WTC11 (cell line): ENCODE data around the gene CAMK2A.

Experiments used
- ATF2 ChIP-seq: sonication (generic); formaldehyde crosslinking; IDR thresholded peaks from 2 replicates; pipeline ENCODE4 v1.8.1; 2022; ENCODE audit warnings: low read depth, missing genetic modification reagents, borderline replicate concordance
- CREB1 ChIP-seq: sonication (generic); formaldehyde crosslinking; IDR thresholded peaks from 2 replicates; pipeline ENCODE4 v1.8.0; 2023; ENCODE audit warnings: mild to moderate bottlenecking, missing genetic modification reagents
- CTCF ChIP-seq: fragments of 200-600 bp; IDR thresholded peaks from 2 replicates; pipeline ENCODE4 v1.8.0; 2022; ENCODE audit warnings: antibody characterized with exemption
- ESRRA ChIP-seq: sonication (generic); formaldehyde crosslinking; IDR thresholded peaks from 2 replicates; pipeline ENCODE4 v1.8.1; 2022; ENCODE audit warnings: mild to moderate bottlenecking, missing genetic modification reagents, borderline replicate concordance
- ETV6 ChIP-seq: sonication (generic); formaldehyde crosslinking; IDR thresholded peaks from 2 replicates; pipeline ENCODE4 v1.8.1; 2022; ENCODE audit warnings: mild to moderate bottlenecking, missing genetic modification reagents
- GABPB1 ChIP-seq: sonication (generic); formaldehyde crosslinking; IDR thresholded peaks from 2 replicates; pipeline ENCODE4 v1.8.1; 2023; ENCODE audit warnings: mild to moderate bottlenecking, missing genetic modification reagents
- HMGXB4 ChIP-seq: sonication (generic); formaldehyde crosslinking; IDR thresholded peaks from 2 replicates; pipeline ENCODE4 v1.8.1; 2023; ENCODE audit warnings: mild to moderate bottlenecking, moderate library complexity, missing genetic modification reagents
- IRF2 ChIP-seq: sonication (generic); formaldehyde crosslinking; IDR thresholded peaks from 2 replicates; pipeline ENCODE4 v1.8.0; 2022; ENCODE audit warnings: low read depth, missing genetic modification reagents, borderline replicate concordance
- MXD4 ChIP-seq: fragments of 250-450 bp; sonication (Bioruptor Pico); IDR thresholded peaks from 2 replicates; pipeline ENCODE4 v1.8.0; 2021; ENCODE audit warnings: mild to moderate bottlenecking, moderate library complexity, borderline replicate concordance
- SMAD3 ChIP-seq: sonication (generic); formaldehyde crosslinking; IDR thresholded peaks from 2 replicates; pipeline ENCODE4 v1.8.0; 2022; ENCODE audit warnings: missing genetic modification reagents, mild to moderate bottlenecking, borderline replicate concordance
- STAT6 ChIP-seq: sonication (generic); formaldehyde crosslinking; conservative IDR thresholded peaks from 2 replicates; pipeline ENCODE4 v1.8.1; 2023; ENCODE audit warnings: mild to moderate bottlenecking, low read depth, missing genetic modification reagents, moderate library complexity

GRCh38 chr5:150284311-150284710, 5.3 kb downstream of the CAMK2A start:
- TF ChIP-seq CTCF = no peak
- TF ChIP-seq ETV6 (CRISPR knock-in tag) = no peak
- no peak for TF ChIP-seq HMGXB4 (CRISPR knock-in tag)
- TF ChIP-seq GABPB1 (CRISPR knock-in tag) = no peak
- TF ChIP-seq ESRRA = no peak
- no peak for TF ChIP-seq MXD4 (CRISPR knock-in tag)
- no peak for TF ChIP-seq SMAD3 (CRISPR knock-in tag)
- no peak for TF ChIP-seq CREB1
- no peak for TF ChIP-seq IRF2
- no peak for TF ChIP-seq ATF2 (CRISPR knock-in tag)
- no peak for TF ChIP-seq STAT6 (CRISPR knock-in tag)
